ENCODE results near the gene TMEM178B. TPM values are rescaled to one million over a fixed set of nuclear protein-coding genes. Genes with fewer than 3 reads are reported as not detected.
A peak's percentile ranks its signal among the peaks of the same experiment; 100 is the strongest.

TMEM178B gene
- total RNA-seq, 4 donors from 2014 or later = 7.7 to 49.9 (median 25.9) TPM

DNA sequence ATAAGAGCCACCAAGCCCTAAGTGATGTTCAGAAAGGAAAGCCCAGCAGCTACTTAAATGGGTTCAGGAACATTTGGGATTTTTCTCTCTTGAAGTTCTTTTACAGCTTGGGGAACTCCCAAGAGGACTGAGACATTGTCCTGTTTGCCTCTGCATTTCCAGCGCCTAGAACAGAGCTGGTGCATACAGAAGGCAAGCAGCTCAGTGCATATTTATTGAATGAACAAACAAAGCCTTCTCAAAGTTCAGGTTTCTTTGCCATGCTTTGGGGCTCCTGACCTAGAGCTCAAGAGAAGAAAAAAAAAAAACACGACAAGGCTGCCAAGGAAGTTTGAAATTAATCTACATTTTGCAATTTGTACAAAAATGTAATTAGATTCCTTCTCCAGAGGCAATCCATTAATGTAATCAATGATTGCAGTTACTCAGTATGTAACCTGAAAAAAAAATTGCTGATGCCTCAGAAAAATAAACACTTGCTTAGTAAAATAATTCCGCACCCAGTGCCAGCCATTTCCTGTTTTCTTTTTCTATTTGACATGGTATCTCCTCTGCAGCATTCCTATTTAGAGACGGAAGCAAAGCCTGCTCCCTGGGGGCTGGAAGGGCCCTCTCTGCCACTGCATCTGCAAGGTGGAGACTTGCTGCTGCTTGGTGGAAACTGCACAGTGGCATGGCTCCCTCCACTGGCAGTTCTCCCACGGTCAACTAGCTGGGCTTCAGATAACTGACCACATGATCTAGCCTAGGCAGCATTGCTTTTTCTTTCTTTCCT, 157.3 kb downstream of the TMEM178B start:
- Histone ChIP-seq H3K4me3 (replicated peaks in 1 of 3) (no peak overlapping the region), H3K9me3 (no peaks in the 10 kb centered on the region), H3K27me3 (no peaks in the 10 kb centered on the region), H3K4me1 (no peaks in the 10 kb centered on the region), H3K36me3 (no peaks in the 10 kb centered on the region), H3K27ac (no peak overlapping the region)
- TF ChIP-seq CTCF (IDR thresholded peaks at IDR 0.05) (peak in 5 of 6 experiments; percentile 13 to 70 (median 68)), POLR2A (IDR thresholded peaks at IDR 0.05) (no peak)
- peak; percentile 76 to 78 for DNase-seq
- intact Hi-C loops (cut with DNase I) = no loop called here
- 43 to 44% methylated on average over 5 of the region's 5 CpGs for WGBS, 2 donors

- H3K27ac ChIP-seq = no peak overlapping the region
- no peak overlapping the region for H3K4me3 ChIP-seq (replicated peaks in 1 of 3)
- no peak for TF ChIP-seq POLR2A (IDR thresholded peaks at IDR 0.05)
- TF ChIP-seq CTCF (IDR thresholded peaks at IDR 0.05) = no peak
- H3K9me3 ChIP-seq = no peaks in the 10 kb centered on the region
- intact Hi-C loops (cut with DNase I) = no loop called here
- no peak for DNase-seq
- H3K36me3 ChIP-seq = no peaks in the 10 kb centered on the region
- H3K27me3 ChIP-seq = no peaks in the 10 kb centered on the region
- WGBS, 2 donors = 80 to 87% methylated on average over 4 of the region's 4 CpGs
- no peaks in the 10 kb centered on the region for H3K4me1 ChIP-seq
These were observed 158.6 kb downstream of the TMEM178B start for GRCh38 chr7:141232286-141233051.

DNA sequence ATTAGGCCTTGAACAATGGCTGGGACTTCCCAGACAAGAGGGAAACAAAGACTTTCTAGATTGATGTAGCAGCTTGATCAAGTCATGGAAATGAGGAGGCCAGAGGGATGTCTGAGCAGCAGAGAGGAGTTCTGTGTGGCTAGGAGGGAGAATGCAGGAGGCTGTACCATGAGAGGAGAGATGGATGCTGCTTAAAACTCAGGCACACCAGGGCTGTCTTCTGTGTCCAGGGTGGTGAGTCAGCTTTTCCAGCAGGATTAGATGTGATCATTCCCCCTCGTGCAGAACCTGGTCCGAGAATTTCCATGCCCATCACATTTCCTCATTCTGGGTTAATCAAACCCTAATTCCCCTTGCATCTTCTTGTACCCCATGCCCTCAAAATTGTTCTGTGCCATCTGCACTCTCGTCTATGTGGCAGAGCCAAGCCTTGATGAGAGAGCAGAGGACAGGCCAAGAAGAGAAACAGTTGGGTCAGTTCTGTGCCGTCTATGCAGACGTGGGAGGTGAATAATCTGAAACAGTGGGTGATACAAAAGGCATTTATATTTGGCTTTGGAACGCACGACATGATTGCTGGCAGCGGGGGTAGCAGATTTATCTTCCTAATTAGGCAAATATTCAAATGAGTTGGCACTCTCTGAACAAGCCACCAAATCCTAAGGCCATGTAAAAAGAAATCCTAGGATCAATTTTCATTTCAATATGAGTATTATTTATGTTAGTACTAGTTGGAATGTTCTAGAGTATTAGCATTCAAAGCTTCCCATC, 160.7 kb downstream of the TMEM178B start:
- H3K4me3 ChIP-seq (replicated peaks in 1 of 3) = no peak overlapping the region
- TF ChIP-seq POLR2A (IDR thresholded peaks at IDR 0.05) (no peak), CTCF (IDR thresholded peaks at IDR 0.05) (no peak)
- DNase-seq = no peak
- H3K9me3 ChIP-seq = no peaks in the 10 kb centered on the region
- intact Hi-C loops (cut with DNase I) = no loop called here
- 88 to 90% methylated on average over 8 of the region's 8 CpGs for WGBS, 2 donors
- no peaks in the 10 kb centered on the region for H3K4me1 ChIP-seq
- H3K36me3 ChIP-seq = no peaks in the 10 kb centered on the region
- no peak overlapping the region for H3K27ac ChIP-seq
- no peaks in the 10 kb centered on the region for H3K27me3 ChIP-seq

DNA sequence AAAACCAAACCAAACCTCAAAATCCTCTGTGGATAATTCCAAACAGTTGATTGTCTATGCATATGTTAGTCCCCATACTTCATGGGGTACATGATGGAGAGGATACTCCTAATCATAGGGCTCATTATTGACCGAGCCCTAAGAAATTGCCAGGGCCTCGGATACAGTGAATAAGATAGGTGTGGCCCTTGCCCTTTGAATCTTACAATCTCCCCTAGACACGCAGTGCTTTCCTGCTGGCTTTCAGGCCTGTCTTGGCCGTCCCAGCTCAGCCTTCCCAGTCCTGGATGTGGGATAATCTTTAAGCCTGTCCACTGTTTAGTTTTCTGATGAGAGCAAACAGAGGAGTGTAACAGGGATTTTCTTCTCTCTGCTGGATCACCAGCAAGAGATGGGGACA, 161.8 kb downstream of the TMEM178B start:
- H3K36me3 ChIP-seq = no peaks in the 10 kb centered on the region
- no peaks in the 10 kb centered on the region for H3K27me3 ChIP-seq
- H3K4me3 ChIP-seq (replicated peaks in 1 of 3) = no peak overlapping the region
- WGBS, 2 donors = 83 to 87% methylated on average over 4 of the region's 4 CpGs
- H3K27ac ChIP-seq = no peak overlapping the region
- H3K9me3 ChIP-seq = no peaks in the 10 kb centered on the region
- no peaks in the 10 kb centered on the region for H3K4me1 ChIP-seq
- TF ChIP-seq CTCF (IDR thresholded peaks at IDR 0.05) = no peak
- TF ChIP-seq POLR2A (IDR thresholded peaks at IDR 0.05) = no peak
- DNase-seq = no peak
- intact Hi-C loops (cut with DNase I) = no loop called here

Data from thyroid gland (tissue), 4 donors.